Measurements from ENCODE around the gene CDC40. TPM values are rescaled to one million over a fixed set of nuclear protein-coding genes. Genes with fewer than 3 reads are reported as not detected.

CDC40 gene
- total RNA-seq, 3 donors from 2014 or later: 17.8 to 27.4 (median 20.3) TPM

GRCh38 chr6:110216140-110216539 is 35.9 kb downstream of the CDC40 start:
- H3K27ac ChIP-seq: no peak overlapping the region
- no peaks in the 10 kb centered on the region for H3K4me1 ChIP-seq
- TF ChIP-seq POLR2AphosphoS5 (IDR thresholded peaks at IDR 0.05): no peak
- TF ChIP-seq, protein P1, sequence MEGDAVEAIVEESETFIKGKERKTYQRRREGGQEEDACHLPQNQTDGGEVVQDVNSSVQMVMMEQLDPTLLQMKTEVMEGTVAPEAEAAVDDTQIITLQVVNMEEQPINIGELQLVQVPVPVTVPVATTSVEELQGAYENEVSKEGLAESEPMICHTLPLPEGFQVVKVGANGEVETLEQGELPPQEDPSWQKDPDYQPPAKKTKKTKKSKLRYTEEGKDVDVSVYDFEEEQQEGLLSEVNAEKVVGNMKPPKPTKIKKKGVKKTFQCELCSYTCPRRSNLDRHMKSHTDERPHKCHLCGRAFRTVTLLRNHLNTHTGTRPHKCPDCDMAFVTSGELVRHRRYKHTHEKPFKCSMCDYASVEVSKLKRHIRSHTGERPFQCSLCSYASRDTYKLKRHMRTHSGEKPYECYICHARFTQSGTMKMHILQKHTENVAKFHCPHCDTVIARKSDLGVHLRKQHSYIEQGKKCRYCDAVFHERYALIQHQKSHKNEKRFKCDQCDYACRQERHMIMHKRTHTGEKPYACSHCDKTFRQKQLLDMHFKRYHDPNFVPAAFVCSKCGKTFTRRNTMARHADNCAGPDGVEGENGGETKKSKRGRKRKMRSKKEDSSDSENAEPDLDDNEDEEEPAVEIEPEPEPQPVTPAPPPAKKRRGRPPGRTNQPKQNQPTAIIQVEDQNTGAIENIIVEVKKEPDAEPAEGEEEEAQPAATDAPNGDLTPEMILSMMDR (IDR thresholded peaks at IDR 0.05): no peak
- no peak for TF ChIP-seq POLR2A (IDR thresholded peaks at IDR 0.05)
- no peak overlapping the region for H3K4me3 ChIP-seq
- DNase-seq (ENCODE audit: low spot score in 2 of 2): no peak
- H3K27me3 ChIP-seq: no peaks in the 10 kb centered on the region
- no peaks in the 10 kb centered on the region for H3K9me3 ChIP-seq
- intact Hi-C loops (cut with DNase I; ENCODE audit: low total_unique reads): no loop called here
- peaks cover 15% of the 10 kb centered on the region for H3K36me3 ChIP-seq

DNA sequence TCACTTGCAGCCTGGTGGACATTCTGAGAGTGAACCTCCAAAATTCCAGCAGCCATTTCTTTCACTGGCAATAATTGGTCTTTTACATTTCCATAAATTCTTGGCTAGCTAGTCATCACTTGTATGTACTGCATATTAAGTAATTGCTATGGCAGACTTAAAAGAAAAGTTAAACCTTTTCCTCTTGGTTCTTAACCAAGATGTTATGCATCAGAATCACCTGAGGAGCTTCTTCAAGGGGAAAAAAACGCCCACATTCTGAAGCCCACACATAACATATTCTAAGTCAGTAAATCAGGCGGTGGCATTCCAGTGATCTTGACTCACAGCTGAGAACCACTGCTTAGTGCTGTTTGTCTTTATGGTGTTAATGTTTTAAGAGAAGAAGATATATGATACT is 37.0 kb downstream of the CDC40 start:
- Histone ChIP-seq H3K9me3 (no peaks in the 10 kb centered on the region), H3K4me1 (no peaks in the 10 kb centered on the region), H3K36me3 (peaks cover 6% of the 10 kb centered on the region), H3K27me3 (no peaks in the 10 kb centered on the region), H3K27ac (no peak overlapping the region), H3K4me3 (no peak overlapping the region)
- intact Hi-C loops (cut with DNase I; ENCODE audit: low total_unique reads): no loop called here
- TF ChIP-seq POLR2A (IDR thresholded peaks at IDR 0.05) (no peak), POLR2AphosphoS5 (IDR thresholded peaks at IDR 0.05) (no peak)
- TF ChIP-seq, protein P1 (IDR thresholded peaks at IDR 0.05): no peak
- no peak for DNase-seq (ENCODE audit: low spot score in 2 of 2)

DNA sequence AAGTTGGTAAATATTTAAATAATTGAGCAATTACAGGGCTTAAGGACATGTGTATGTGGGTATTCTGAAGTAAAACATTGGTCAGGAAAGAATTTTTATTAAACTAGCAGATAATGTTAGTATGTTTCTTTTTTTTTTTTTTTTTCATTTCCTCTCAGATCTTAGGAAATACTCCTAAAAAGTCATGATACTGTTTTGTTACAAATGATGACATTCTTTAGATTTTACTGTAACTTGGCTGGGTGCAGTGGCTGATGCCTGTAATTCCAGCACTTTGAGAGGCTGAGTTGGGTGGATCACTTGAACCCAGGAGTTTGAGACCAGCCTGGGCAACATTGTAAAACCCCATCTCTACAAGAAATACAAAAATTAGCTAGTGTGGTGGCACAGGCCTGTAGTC is 41.5 kb downstream of the CDC40 start:
- no peak for DNase-seq (ENCODE audit: low spot score in 2 of 2)

DNA sequence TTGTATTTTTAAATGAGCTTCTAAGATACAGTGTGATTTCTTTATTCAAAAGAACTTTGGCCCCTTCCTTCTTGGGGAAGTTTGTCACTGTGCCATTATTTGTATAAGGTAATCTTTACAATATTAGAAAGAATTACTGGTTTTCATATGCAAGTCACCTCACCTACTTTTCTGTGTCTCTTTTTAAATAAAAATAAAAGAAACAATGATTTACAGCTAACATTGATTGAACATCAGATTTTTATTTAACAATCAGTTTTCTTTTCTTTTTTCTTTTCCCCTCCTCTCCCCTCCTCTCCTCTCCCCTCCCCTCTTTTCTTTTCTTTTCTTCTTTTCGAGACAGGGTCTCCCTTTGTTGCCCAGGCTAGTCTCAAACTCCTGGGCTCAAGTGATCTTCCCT is 46.0 kb downstream of the CDC40 start:
- no peaks in the 10 kb centered on the region for H3K4me1 ChIP-seq
- intact Hi-C loops (cut with DNase I; ENCODE audit: low total_unique reads): no loop called here
- no peaks in the 10 kb centered on the region for H3K36me3 ChIP-seq
- H3K27ac ChIP-seq: no peak overlapping the region
- TF ChIP-seq, protein P1 (IDR thresholded peaks at IDR 0.05): no peak
- TF ChIP-seq POLR2A (IDR thresholded peaks at IDR 0.05) (no peak), POLR2AphosphoS5 (IDR thresholded peaks at IDR 0.05) (no peak)
- H3K27me3 ChIP-seq: no peaks in the 10 kb centered on the region
- no peak overlapping the region for H3K4me3 ChIP-seq
- DNase-seq (ENCODE audit: low spot score in 2 of 2): no peak
- no peaks in the 10 kb centered on the region for H3K9me3 ChIP-seq

More for the DNA sequence above, 41.5 kb downstream of the CDC40 start:
- intact Hi-C loops (cut with DNase I; ENCODE audit: low total_unique reads): no loop called here
- Histone ChIP-seq H3K27ac (no peak overlapping the region), H3K4me1 (no peaks in the 10 kb centered on the region), H3K4me3 (no peak overlapping the region), H3K36me3 (no peaks in the 10 kb centered on the region), H3K27me3 (no peaks in the 10 kb centered on the region), H3K9me3 (no peaks in the 10 kb centered on the region)
- no peak for TF ChIP-seq POLR2A (IDR thresholded peaks at IDR 0.05)
- TF ChIP-seq POLR2AphosphoS5 (IDR thresholded peaks at IDR 0.05): no peak
- TF ChIP-seq, protein P1 (IDR thresholded peaks at IDR 0.05): no peak

DNA sequence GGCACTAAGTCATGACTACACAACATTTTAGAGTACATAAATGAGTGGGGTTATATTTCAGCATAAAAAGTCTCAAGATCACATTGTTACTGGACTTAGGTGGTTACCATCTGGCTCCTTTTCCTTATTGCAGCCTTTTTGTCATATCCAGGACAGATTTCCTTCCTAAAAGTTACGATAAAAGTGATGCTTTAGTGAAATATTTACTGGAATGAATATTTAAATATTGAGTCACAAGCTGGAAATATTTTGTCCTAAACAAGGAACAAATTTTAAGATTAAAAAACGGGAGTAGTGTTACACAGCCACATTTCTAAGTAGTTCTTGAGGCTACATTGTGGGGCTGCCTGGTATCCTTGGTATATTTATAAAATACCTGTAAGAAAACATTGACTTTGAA is 52.2 kb downstream of the CDC40 start:
- H3K27ac ChIP-seq: no peak overlapping the region
- H3K27me3 ChIP-seq: no peaks in the 10 kb centered on the region
- intact Hi-C loops (cut with DNase I; ENCODE audit: low total_unique reads): loop anchor here (10.0 kb wide), 1 partner anchor 452 kb away; no protein-coding TSS in a partner anchor
- TF ChIP-seq POLR2AphosphoS5 (IDR thresholded peaks at IDR 0.05): no peak
- no peak for TF ChIP-seq POLR2A (IDR thresholded peaks at IDR 0.05)
- TF ChIP-seq, protein P1 (IDR thresholded peaks at IDR 0.05): no peak
- H3K36me3 ChIP-seq: no peaks in the 10 kb centered on the region
- no peak overlapping the region for H3K4me3 ChIP-seq
- no peak for DNase-seq (ENCODE audit: low spot score in 2 of 2)
- H3K9me3 ChIP-seq: no peaks in the 10 kb centered on the region
- H3K4me1 ChIP-seq: no peaks in the 10 kb centered on the region
